Epidermal melanocyte (primary cell): Measurements from ENCODE around the gene PELI2.
A peak's percentile ranks its signal among the peaks of the same experiment; 100 is the strongest.

ENCODE experiments used
- DNase-seq: peaks from one replicate; pipeline ENCODE4 v3.0.0; 2011; ENCODE audit warnings: low spot score; ENCODE audit not compliant: insufficient read length

Gene PELI2

DNA sequence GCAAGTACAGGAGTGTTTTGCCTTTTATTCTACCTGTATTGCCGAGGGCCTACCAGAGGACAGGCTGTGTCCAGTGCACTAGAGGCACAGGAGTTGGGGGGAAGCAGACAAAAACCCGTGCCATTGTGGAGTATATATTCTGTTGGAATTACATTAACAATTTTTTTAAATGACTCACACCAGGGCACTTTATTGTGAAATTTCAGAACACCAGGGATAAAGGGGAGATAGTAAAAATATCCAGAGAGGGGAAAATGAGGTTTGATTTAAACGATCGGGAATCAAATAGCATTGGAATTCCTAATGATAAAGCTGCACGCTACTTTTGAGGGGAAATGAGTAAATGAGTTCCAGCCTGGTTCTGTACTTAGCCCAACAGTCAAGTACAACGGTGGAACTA lies 123.2 kb downstream of the PELI2 start:
- no peak for DNase-seq

GRCh38 chr14:56243110-56243509 lies 124.9 kb downstream of the PELI2 start:
- DNase-seq = no peak

- DNase-seq = peak; percentile 30
Observed at GRCh38 chr14:56244138-56244789, 126.1 kb downstream of the PELI2 start.

DNA sequence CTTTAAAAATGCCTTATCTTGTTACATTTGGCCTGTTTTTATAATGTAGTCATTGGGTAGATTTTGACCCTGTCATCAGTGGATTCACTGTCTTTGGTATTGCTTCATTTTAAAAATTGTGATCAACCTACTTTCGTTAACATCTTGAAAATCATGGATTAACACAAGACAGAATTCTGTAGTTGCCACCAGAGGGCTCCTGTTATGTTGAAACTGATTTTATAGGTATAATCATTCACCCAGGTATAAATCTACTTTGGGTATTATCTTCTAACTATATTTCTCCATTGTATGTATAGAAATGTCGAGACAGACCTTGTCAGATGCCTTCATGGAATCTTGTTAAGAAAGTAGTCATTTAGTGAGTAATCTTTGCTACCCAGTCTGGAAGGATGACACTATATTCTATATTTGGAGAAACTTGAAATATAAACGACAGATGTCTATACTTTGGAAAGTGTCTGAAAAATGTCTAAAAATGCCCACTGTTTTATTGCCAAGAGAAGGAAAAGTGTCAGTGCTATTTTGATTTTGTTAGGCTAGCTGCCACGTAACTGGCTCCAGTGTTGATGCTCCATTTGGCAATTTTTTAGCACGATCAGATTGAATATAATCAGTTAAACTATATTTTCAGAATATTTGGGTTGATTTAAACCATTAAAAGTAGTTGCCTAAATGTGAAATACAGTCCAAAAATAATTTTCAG lies 129.4 kb downstream of the PELI2 start:
- no peak for DNase-seq

GRCh38 chr14:56248442-56248841 lies 130.2 kb downstream of the PELI2 start:
- no peak for DNase-seq

DNA sequence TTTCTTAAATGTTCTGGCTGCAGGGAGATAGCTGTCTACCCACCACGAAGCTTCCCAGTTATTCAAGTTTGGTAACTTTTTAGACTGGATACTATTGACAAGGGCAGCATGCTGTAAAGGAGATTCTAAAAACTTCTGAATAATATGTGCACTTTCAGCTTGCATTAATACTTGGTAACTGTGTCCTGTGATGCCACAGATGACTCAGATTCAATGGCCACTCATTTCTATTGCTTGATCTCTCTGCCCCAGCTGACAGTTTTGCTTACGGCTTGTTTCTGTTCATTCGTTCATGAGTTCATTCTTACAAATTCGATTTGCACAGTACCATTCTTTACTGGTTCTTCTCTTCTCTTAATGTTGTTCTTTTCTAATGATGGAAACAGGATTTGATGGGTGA lies 142.8 kb downstream of the PELI2 start:
- DNase-seq = no peak

DNA sequence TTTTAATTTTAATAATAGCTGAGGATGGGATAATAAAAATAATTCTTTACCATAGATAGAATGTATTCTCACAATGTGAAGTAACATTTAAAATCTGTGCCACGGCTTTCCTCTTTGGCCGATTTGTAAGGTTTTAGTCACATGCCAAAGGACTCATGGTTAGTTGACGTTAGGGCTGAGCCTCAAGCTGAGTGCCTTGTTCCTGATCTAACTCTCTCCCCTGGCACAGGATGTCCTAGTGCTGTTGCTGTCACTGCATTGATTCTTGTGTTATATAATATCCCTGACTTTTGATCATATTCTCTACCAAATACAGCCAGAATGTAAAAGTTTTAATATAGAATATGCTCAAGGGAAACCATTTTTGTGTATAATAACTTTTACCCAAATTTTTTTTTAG lies 144.3 kb downstream of the PELI2 start:
- no peak for DNase-seq

GRCh38 chr14:56268039-56268438 lies 149.8 kb downstream of the PELI2 start:
- no peak for DNase-seq

GRCh38 chr14:56268673-56269072 lies 150.5 kb downstream of the PELI2 start:
- DNase-seq = no peak

- DNase-seq = no peak
Observed at GRCh38 chr14:56270921-56271320, 152.7 kb downstream of the PELI2 start.

GRCh38 chr14:56271970-56272369 lies 153.8 kb downstream of the PELI2 start:
- DNase-seq = no peak

DNA sequence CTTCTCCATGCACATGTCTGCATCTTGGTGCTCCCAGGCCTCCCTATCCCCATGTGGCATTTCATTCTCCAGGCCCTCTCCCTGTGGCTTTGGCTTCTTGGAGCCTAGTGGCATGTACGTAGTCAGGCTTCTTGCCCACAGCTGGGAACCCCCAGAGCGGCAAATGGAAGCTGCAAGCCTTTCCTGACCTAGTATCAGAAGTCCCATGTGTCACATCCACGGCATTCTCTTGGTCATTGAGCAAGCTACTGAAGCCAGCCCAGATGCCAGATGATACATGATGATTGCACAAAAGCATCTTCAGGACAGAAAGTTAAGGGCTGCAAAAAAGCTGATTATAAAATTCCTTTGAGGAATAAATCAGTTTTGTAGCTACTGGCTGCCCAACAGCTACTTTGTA lies 154.9 kb downstream of the PELI2 start:
- no peak for DNase-seq

DNA sequence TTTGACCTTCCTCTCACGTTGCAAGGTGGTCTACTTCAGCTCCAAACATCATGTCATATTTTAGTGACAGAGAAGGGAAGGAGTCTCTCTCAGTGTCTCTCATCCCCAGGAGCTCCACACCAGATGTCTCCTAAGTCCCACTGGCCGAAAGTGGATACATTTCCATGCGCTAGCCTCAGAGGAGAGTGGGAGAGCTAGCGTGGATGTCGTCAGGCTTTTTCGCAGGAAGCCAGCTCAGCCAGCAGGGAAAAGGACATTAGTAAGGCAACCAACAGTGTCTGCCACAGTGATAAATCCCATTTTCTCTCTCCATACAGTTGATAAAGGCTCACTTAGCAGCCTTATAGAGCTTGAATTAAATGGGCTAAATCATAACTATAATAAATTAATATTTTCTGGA lies 155.7 kb downstream of the PELI2 start:
- no peak for DNase-seq

- no peak for DNase-seq
Observed at GRCh38 chr14:56274556-56274955, 156.3 kb downstream of the PELI2 start.

DNA sequence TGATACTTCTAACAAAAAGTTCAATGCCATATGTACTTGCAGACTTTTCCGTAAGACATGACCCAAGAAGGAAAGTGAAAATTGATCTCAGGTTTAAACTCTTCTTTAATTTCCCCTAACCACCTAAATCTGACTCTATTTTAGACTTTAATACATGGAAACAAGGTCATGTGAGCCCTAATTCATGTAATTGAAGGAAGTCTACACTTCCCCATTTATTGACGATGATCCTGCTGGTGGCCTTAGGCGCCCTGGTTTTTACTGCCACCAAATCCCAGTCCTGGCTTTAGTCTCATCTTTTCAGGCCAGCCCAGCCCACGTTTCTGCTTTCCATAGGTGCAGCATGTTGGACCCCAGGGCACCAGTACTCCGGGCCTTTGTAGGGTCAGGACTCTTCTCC lies 157.9 kb downstream of the PELI2 start:
- no peak for DNase-seq

DNA sequence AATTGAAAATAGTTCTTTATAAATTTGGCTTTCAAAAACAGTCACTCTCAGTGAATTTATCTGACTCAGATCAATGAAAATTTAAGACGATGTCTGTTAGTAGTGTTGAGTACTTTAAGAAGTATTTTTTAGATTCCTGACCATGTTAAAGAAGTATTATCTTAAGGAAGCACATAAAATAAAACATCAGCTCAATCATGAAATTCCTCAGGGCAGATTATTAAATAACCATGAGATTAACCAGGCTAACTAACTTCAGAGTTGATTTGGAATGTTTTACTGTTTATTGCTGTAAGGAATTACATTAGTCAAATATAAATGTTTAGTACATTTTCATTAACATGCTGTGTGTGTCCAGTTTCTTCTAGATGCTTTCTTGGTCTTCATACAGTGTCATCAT lies 160.2 kb downstream of the PELI2 start:
- no peak for DNase-seq

GRCh38 chr14:56280843-56281242 lies 162.6 kb downstream of the PELI2 start:
- no peak for DNase-seq

- no peak for DNase-seq
Observed at GRCh38 chr14:56282179-56282578, 164.0 kb downstream of the PELI2 start.

- DNase-seq = no peak
Observed at GRCh38 chr14:56284641-56285040, 166.4 kb downstream of the PELI2 start.

GRCh38 chr14:56289155-56289554 lies 170.9 kb downstream of the PELI2 start:
- no peak for DNase-seq

DNA sequence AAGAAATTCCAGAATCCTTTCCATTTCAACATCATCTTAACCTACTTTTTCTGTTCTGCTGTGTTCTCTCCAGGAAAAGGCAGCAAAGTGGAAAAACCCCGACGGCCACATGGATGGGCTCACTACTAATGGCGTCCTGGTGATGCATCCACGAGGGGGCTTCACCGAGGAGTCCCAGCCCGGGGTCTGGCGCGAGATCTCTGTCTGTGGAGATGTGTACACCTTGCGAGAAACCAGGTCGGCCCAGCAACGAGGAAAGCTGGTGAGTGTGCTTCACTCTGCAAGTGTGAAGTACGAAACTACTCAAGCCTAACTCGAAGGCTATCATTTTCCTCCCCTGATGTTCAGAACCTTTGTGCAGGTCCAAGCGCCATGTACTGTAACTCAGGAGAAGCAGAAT lies 172.0 kb downstream of the PELI2 start:
- no peak for DNase-seq

- no peak for DNase-seq
Observed at GRCh38 chr14:56292970-56293369, 174.8 kb downstream of the PELI2 start.

GRCh38 chr14:56293506-56293905 lies 175.3 kb downstream of the PELI2 start:
- DNase-seq = no peak
